Measurements from ENCODE around the gene AHCTF1. TPM values are rescaled to one million over a fixed set of nuclear protein-coding genes. Genes with fewer than 3 reads are reported as not detected.

AHCTF1 gene
- total and polyA plus RNA-seq, 9 of the 15 experiments (the other 6 are each of a cell fraction or from before 2014, with no cell fraction given), result 9.4 to 102 (median 47.6) TPM

DNA sequence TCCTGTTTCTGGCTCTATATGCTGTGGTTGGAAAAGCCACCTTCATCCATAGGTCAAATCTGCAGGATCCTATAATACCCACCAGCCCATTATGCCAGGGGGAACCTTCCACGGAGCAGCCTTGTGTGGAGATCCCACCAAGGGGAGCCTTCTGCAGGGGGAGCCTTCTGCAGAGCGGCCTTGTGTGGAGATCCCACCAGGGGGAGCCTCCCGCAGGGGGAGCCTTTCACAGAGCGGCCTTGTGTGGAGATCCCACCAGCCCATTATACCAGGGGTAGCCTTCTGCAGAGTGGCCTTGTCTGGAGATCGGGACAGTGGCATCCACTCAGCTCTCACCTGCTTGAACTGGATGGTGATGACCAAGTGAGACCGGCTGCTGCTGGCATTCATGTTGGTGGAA is 122.3 kb downstream of the AHCTF1 start:
- Histone ChIP-seq H3K9me3 (replicated peaks; ENCODE audit: control insufficient read depth, insufficient read depth, low read depth, low read length) (0 out of 2 replicates have a peak, but pooled peaks cover 1% of the 10 kb centered on the region), H3K9ac (ENCODE audit: insufficient read depth in 1 of 2, low read depth in 2 of 2, low read length in 2 of 2) (no peak overlapping the region), H3K79me2 (ENCODE audit: control insufficient read depth, insufficient read depth, low read length) (no peaks in the 10 kb centered on the region), H3K4me2 (ENCODE audit: insufficient read depth, low read length) (no peak overlapping the region), H3K27ac (ENCODE audit: extremely low read depth, low read depth, low read length) (no peak overlapping the region), H2AFZ (ENCODE audit: low read depth, low read length) (no peak overlapping the region), H3K27me3 (ENCODE audit: control insufficient read depth in 2 of 2, insufficient read depth in 2 of 2, low read length in 2 of 2) (peaks cover 60 to 65% of the 10 kb centered on the region in 2 experiments), H3K36me3 (ENCODE audit: control insufficient read depth, insufficient read depth, low read length) (no peaks in the 10 kb centered on the region), H3K4me3 (no peak overlapping the region), H3K9me1 (ENCODE audit: control insufficient read depth, insufficient read depth, low read length) (no peaks in the 10 kb centered on the region), H3K4me1 (replicated peaks in 1 of 2; ENCODE audit: control insufficient read depth in 2 of 2, insufficient read depth in 2 of 2, low read length in 2 of 2) (no peaks in the 10 kb centered on the region), H4K20me1 (replicated peaks; ENCODE audit: control insufficient read depth, insufficient read depth, low read length) (no peaks in the 10 kb centered on the region)
- in situ Hi-C loops (cut with MboI), result no loop called here
- DNase-seq (ENCODE audit: extremely low read depth in 1 of 4, low spot score in 3 of 4) (no peak), FAIRE-seq (no peak), ATAC-seq (peak; percentile 78)
- WGBS (ENCODE audit: insufficient coverage, low coverage, missing lambda C conversion rate), result 5% methylated on average over 6 of the region's 6 CpGs
- POLR2A ChIA-PET, result interaction anchor here (0.7 kb wide), 1 partner anchor 25 kb away, joined by 3 read pairs; no protein-coding TSS in a partner anchor
- CTCF ChIA-PET (ENCODE audit: low intra/inter-chr PET ratio), result no interaction called here
- BruUV-seq (replicated peaks), result no TSS peak
- intact Hi-C loops (cut with micrococcal nuclease), result no loop called here
- TF ChIP-seq, protein P1, sequence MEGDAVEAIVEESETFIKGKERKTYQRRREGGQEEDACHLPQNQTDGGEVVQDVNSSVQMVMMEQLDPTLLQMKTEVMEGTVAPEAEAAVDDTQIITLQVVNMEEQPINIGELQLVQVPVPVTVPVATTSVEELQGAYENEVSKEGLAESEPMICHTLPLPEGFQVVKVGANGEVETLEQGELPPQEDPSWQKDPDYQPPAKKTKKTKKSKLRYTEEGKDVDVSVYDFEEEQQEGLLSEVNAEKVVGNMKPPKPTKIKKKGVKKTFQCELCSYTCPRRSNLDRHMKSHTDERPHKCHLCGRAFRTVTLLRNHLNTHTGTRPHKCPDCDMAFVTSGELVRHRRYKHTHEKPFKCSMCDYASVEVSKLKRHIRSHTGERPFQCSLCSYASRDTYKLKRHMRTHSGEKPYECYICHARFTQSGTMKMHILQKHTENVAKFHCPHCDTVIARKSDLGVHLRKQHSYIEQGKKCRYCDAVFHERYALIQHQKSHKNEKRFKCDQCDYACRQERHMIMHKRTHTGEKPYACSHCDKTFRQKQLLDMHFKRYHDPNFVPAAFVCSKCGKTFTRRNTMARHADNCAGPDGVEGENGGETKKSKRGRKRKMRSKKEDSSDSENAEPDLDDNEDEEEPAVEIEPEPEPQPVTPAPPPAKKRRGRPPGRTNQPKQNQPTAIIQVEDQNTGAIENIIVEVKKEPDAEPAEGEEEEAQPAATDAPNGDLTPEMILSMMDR (IDR thresholded peaks at IDR 0.05 in 2 of 3, conservative IDR thresholded peaks at IDR 0.05 in 1 of 3; ENCODE audit: insufficient read depth in 2 of 3, low read depth in 1 of 3, low read length in 3 of 3), result peak in 2 of 3 experiments; percentile 35 to 44; a peak in 4 of 6 replicates
- TF ChIP-seq CREM (IDR thresholded peaks at IDR 0.05; ENCODE audit: low read depth) (no peak), SRSF9 (IDR thresholded peaks at IDR 0.05; ENCODE audit: borderline replicate concordance, low read depth, low read length) (no peak), PTRF (tag; IDR thresholded peaks at IDR 0.05) (no peak)
- TF ChIP-seq, protein P2, sequence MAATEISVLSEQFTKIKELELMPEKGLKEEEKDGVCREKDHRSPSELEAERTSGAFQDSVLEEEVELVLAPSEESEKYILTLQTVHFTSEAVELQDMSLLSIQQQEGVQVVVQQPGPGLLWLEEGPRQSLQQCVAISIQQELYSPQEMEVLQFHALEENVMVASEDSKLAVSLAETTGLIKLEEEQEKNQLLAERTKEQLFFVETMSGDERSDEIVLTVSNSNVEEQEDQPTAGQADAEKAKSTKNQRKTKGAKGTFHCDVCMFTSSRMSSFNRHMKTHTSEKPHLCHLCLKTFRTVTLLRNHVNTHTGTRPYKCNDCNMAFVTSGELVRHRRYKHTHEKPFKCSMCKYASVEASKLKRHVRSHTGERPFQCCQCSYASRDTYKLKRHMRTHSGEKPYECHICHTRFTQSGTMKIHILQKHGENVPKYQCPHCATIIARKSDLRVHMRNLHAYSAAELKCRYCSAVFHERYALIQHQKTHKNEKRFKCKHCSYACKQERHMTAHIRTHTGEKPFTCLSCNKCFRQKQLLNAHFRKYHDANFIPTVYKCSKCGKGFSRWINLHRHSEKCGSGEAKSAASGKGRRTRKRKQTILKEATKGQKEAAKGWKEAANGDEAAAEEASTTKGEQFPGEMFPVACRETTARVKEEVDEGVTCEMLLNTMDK (IDR thresholded peaks at IDR 0.05; ENCODE audit: borderline replicate concordance, insufficient read depth, low read depth, low read length, poor library complexity, severe bottlenecking), result peak; percentile 20

Data from K562 (cell line).